ENCODE measurements around the gene ESPN. TPM values are rescaled to one million over a fixed set of nuclear protein-coding genes. Genes with fewer than 3 reads are reported as not detected.

ESPN gene
- total RNA-seq, 1 donor from 2014 or later: 0.66 TPM

DNA sequence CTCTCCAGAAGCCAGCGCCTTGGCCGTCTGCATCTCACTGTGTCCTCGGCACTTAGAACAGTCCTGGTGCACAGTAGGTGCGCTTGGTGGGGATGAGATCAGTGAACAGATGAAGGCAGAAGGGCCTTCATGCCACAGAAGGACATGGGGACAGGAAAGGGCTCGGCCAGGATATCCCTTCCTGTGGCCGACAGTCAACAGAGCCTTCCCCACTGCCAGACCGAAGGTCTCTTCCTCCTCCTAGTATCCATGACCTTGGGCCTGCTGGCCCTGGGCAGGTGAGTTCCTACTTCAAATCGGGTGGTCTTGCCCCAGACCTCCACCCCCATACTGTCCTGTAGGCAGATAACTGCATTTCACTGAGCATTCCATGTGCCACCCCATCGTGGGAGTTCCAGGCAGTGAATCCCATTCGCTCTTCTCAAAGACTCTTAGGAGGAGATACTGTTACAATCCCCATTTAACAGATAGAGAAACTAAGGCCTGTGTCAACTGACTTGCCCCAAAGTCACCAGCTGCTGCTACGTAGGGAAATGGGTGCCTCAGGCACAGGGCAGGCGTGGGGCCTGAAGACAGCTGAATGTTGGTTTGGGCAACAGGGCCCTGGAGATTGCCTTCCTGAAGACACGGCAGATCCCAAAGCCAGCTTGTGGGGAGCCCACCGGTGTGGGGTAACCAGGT lies 63.4 kb downstream of the ESPN start:
- Histone ChIP-seq H2AFZ (ENCODE audit: low read depth, low read length) (no peak overlapping the region), H4K20me1 (ENCODE audit: insufficient read depth, low read length) (peaks cover 16% of the 10 kb centered on the region), H3K27ac (ENCODE audit: low read depth, low read length) (no peak overlapping the region), H3K27me3 (ENCODE audit: insufficient read depth, low read length) (no peaks in the 10 kb centered on the region), H3K4me1 (ENCODE audit: insufficient read depth, low read length) (peaks cover 43% of the 10 kb centered on the region), H3K9ac (ENCODE audit: low read length) (no peak overlapping the region), H3K79me2 (ENCODE audit: insufficient read depth, low read length) (peaks cover 73% of the 10 kb centered on the region), H3K36me3 (ENCODE audit: insufficient read depth, low read length) (no peaks in the 10 kb centered on the region), H3K4me3 (ENCODE audit: insufficient read depth, low read depth, low read length) (no peak overlapping the region), H3K9me3 (ENCODE audit: insufficient read depth, low read depth, low read length) (no peaks in the 10 kb centered on the region), H3K4me2 (ENCODE audit: low read length) (peak overlapping the region; percentile 100)
- Mint-ChIP-seq H3K36me3 (ENCODE audit: low read depth, unreplicated experiment) (peaks cover 2% of the 10 kb centered on the region), H3K9me3 (ENCODE audit: unreplicated experiment) (no peaks in the 10 kb centered on the region), H3K27ac (ENCODE audit: unreplicated experiment) (no peak overlapping the region), H3K27me3 (ENCODE audit: low read depth, unreplicated experiment) (no peaks in the 10 kb centered on the region), H3K4me1 (ENCODE audit: low read depth, unreplicated experiment) (peaks cover 8% of the 10 kb centered on the region), H3K4me3 (ENCODE audit: unreplicated experiment) (peak overlapping the region; percentile 58)
- no peak for FAIRE-seq
- TF ChIP-seq EZH2 (IDR thresholded peaks at IDR 0.05; ENCODE audit: insufficient read depth, low read length): no peak
- TF ChIP-seq, protein P1, sequence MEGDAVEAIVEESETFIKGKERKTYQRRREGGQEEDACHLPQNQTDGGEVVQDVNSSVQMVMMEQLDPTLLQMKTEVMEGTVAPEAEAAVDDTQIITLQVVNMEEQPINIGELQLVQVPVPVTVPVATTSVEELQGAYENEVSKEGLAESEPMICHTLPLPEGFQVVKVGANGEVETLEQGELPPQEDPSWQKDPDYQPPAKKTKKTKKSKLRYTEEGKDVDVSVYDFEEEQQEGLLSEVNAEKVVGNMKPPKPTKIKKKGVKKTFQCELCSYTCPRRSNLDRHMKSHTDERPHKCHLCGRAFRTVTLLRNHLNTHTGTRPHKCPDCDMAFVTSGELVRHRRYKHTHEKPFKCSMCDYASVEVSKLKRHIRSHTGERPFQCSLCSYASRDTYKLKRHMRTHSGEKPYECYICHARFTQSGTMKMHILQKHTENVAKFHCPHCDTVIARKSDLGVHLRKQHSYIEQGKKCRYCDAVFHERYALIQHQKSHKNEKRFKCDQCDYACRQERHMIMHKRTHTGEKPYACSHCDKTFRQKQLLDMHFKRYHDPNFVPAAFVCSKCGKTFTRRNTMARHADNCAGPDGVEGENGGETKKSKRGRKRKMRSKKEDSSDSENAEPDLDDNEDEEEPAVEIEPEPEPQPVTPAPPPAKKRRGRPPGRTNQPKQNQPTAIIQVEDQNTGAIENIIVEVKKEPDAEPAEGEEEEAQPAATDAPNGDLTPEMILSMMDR (IDR thresholded peaks at IDR 0.05; ENCODE audit: insufficient read depth, low read depth, low read length): no peak
- DNase-seq (ENCODE audit: low read depth): no peak

DNA sequence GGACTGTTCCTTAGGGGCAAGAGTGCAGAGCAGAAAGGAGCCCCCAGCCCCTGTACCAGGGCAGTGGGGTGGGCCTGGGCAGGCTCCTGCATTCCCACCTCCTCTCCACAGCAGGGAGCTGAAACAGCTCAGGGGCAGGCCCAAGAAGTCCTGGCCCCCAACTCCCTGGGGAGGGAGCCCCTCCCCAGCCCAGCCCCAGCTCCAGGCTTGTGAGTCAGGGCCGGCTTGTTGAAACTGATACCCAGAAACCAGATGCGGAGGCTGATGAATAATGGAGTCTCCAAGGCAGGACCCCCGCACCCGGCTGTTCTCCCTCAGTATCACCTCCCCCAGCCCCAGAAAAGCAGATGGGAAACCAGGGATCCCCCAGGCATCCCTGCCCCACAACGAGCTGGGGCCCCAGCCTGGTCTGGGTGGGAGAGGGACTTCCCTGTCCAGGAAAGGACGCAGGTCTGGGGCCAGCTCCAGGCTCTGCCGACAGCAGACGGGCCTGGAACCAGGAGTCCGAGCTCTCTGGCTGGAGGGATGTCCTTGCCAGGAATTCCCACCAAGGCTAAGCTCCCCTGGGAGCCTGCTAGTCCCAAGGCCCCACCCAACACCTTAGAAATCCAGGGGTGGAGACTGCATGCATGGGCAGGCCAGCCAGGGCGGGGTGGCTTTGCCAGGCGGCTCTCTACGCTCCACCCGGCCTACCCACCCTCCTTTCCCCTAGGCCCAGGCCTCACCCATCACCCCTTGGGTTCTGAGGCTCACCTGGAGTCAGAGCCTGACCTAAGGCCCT lies 64.2 kb downstream of the ESPN start:
- H2AFZ ChIP-seq (ENCODE audit: low read depth, low read length): no peak overlapping the region
- Mint-ChIP-seq H3K36me3 (ENCODE audit: low read depth, unreplicated experiment) (peaks cover 2% of the 10 kb centered on the region), H3K27ac (ENCODE audit: unreplicated experiment) (no peak overlapping the region), H3K4me1 (ENCODE audit: low read depth, unreplicated experiment) (peaks cover 8% of the 10 kb centered on the region), H3K4me3 (ENCODE audit: unreplicated experiment) (no peak overlapping the region), H3K9me3 (ENCODE audit: unreplicated experiment) (no peaks in the 10 kb centered on the region), H3K27me3 (ENCODE audit: low read depth, unreplicated experiment) (no peaks in the 10 kb centered on the region)
- no peaks in the 10 kb centered on the region for H3K27me3 ChIP-seq (ENCODE audit: insufficient read depth, low read length)
- H3K4me2 ChIP-seq (ENCODE audit: low read length): peak overlapping the region; percentile 100
- no peak overlapping the region for H3K4me3 ChIP-seq (ENCODE audit: insufficient read depth, low read depth, low read length)
- peaks cover 43% of the 10 kb centered on the region for H3K4me1 ChIP-seq (ENCODE audit: insufficient read depth, low read length)
- H3K9ac ChIP-seq (ENCODE audit: low read length): peak overlapping the region; percentile 96
- no peaks in the 10 kb centered on the region for H3K36me3 ChIP-seq (ENCODE audit: insufficient read depth, low read length)
- H3K79me2 ChIP-seq (ENCODE audit: insufficient read depth, low read length): peaks cover 65% of the 10 kb centered on the region
- no peak for DNase-seq (ENCODE audit: low read depth)
- peaks cover 11% of the 10 kb centered on the region for H4K20me1 ChIP-seq (ENCODE audit: insufficient read depth, low read length)
- H3K27ac ChIP-seq (ENCODE audit: low read depth, low read length): peak overlapping the region; percentile 37
- no peaks in the 10 kb centered on the region for H3K9me3 ChIP-seq (ENCODE audit: insufficient read depth, low read depth, low read length)
- FAIRE-seq: no peak
- TF ChIP-seq EZH2 (IDR thresholded peaks at IDR 0.05; ENCODE audit: insufficient read depth, low read length): no peak
- TF ChIP-seq, protein P1 (IDR thresholded peaks at IDR 0.05; ENCODE audit: insufficient read depth, low read depth, low read length): no peak
